Measurements from ENCODE around the gene RNF182.

GRCh38 chr6:14022673-14023072 lies 97.9 kb downstream of the RNF182 start:
- TF ChIP-seq REST (IDR thresholded peaks at IDR 0.05; ENCODE audit: insufficient read depth in 1 of 2, low read depth in 2 of 2, low read length in 2 of 2), result no peak
- no peak for TF ChIP-seq POLR2AphosphoS5 (IDR thresholded peaks at IDR 0.05; ENCODE audit: low read depth, low read length)
- no peak for TF ChIP-seq TAF1 (IDR thresholded peaks at IDR 0.05; ENCODE audit: borderline replicate concordance, insufficient read depth, low read length)
- no peak for TF ChIP-seq SIN3A (IDR thresholded peaks at IDR 0.05; ENCODE audit: borderline replicate concordance, insufficient read depth, low read length)
- TF ChIP-seq FOXP2 (optimal IDR thresholded peaks at IDR 0.05; ENCODE audit: borderline replicate concordance, extremely low read depth, extremely low read length, insufficient read depth), result no peak
